Suprapubic skin (tissue), 4 donors: ENCODE data around the gene KIF5A. TPM values are rescaled to one million over a fixed set of nuclear protein-coding genes. Genes with fewer than 3 reads are reported as not detected.
A peak's percentile ranks its signal among the peaks of the same experiment; 100 is the strongest.
"Not testable (repeated sequence)": the region's sequence is repeated elsewhere in the genome, so short reads cannot be mapped to it uniquely, and the experiment has no call there.

Experiments
- DNase-seq, 2 donors: peaks; one replicate each; pipeline ENCODE4 v3.0.0-alpha.2; 2019; ENCODE audit warnings: low spot score in 2 of 2
- H3K27ac ChIP-seq: fragments of 200-600 bp; sonication (generic); one replicate; pipeline ENCODE4 v1.5.1; 2019
- H3K27me3 ChIP-seq: fragments of 200-600 bp; sonication (generic); one replicate; pipeline ENCODE4 v1.5.1; 2019
- H3K36me3 ChIP-seq: fragments of 200-600 bp; sonication (generic); one replicate; pipeline ENCODE4 v1.5.1; 2019
- H3K4me1 ChIP-seq: fragments of 200-600 bp; sonication (generic); one replicate; pipeline ENCODE4 v1.5.1; 2019
- H3K4me3 ChIP-seq: fragments of 200-600 bp; sonication (generic); one replicate; pipeline ENCODE4 v1.5.1; 2019; ENCODE audit warnings: mild to moderate bottlenecking
- H3K9me3 ChIP-seq: fragments of 200-600 bp; sonication (generic); one replicate; pipeline ENCODE4 v1.5.1; 2019
- EP300 ChIP-seq: sonication (generic); formaldehyde crosslinking; IDR thresholded peaks from one replicate; pipeline ENCODE4 v1.6.1; 2017; ENCODE audit warnings: antibody characterized with exemption
- POLR2A ChIP-seq, 2 donors: fragments of 450-650 bp; IDR thresholded peaks; one replicate each; pipeline ENCODE4 v1.6.1; 2017; ENCODE audit warnings: antibody characterized with exemption in 2 of 2, mild to moderate bottlenecking in 2 of 2, moderate library complexity in 2 of 2
- POLR2AphosphoS5 ChIP-seq, 3 donors: sonication (generic); formaldehyde crosslinking; IDR thresholded peaks; one replicate each; pipeline ENCODE4 v1.6.1; 2017; ENCODE audit warnings: antibody characterized with exemption in 3 of 3
- WGBS: methylation state at CpG from one replicate; pipeline ENCODE4 v1.1.5; 2018; 5-methylcytosine and 5-hydroxymethylcytosine counted together
- total RNA-seq, 4 donors: library from RNA; depleted of rRNA; stranded (reverse); fragments of >200 nt; gene quantifications; one replicate each; pipeline ENCODE4 v1.1.0, GENCODE V29; 2016
- TF ChIP-seq, protein P1 (sequence below), 2 donors: fragments of 200-600 bp in 1 of 2; fragments of 450-650 bp in 1 of 2; sonication (generic) in 1 of 2; IDR thresholded peaks; one replicate each; pipeline ENCODE4 v1.5.1; 2016 to 2019; ENCODE audit warnings: antibody characterized with exemption in 2 of 2, mild to moderate bottlenecking in 1 of 2, moderate library complexity in 1 of 2

Gene KIF5A
- total RNA-seq, 4 donors from 2014 or later = 0.08 to 0.23 TPM; not detected in 2

- peak in 1 of 2 donors; percentile 40 for DNase-seq
- Histone ChIP-seq H3K36me3 (no peaks in the 10 kb centered on the region), H3K9me3 (no peaks in the 10 kb centered on the region), H3K4me3 (no peak overlapping the region), H3K27me3 (peaks cover 15% of the 10 kb centered on the region), H3K27ac (no peak overlapping the region), H3K4me1 (peaks cover 3% of the 10 kb centered on the region)
- WGBS = 100% methylated on average over 1 of the region's 1 CpG
- TF ChIP-seq POLR2A (IDR thresholded peaks at IDR 0.05) = no peak
- no peak for TF ChIP-seq POLR2AphosphoS5 (IDR thresholded peaks at IDR 0.05)
- TF ChIP-seq EP300 = no peak
- TF ChIP-seq, protein P1, sequence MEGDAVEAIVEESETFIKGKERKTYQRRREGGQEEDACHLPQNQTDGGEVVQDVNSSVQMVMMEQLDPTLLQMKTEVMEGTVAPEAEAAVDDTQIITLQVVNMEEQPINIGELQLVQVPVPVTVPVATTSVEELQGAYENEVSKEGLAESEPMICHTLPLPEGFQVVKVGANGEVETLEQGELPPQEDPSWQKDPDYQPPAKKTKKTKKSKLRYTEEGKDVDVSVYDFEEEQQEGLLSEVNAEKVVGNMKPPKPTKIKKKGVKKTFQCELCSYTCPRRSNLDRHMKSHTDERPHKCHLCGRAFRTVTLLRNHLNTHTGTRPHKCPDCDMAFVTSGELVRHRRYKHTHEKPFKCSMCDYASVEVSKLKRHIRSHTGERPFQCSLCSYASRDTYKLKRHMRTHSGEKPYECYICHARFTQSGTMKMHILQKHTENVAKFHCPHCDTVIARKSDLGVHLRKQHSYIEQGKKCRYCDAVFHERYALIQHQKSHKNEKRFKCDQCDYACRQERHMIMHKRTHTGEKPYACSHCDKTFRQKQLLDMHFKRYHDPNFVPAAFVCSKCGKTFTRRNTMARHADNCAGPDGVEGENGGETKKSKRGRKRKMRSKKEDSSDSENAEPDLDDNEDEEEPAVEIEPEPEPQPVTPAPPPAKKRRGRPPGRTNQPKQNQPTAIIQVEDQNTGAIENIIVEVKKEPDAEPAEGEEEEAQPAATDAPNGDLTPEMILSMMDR (IDR thresholded peaks at IDR 0.05) = no peak
Observed at GRCh38 chr12:57554897-57555296, 5.1 kb downstream of the KIF5A start.

- Histone ChIP-seq H3K4me1 (no peaks in the 10 kb centered on the region), H3K9me3 (no peaks in the 10 kb centered on the region), H3K4me3 (no peak overlapping the region), H3K36me3 (no peaks in the 10 kb centered on the region), H3K27me3 (peaks cover 16% of the 10 kb centered on the region), H3K27ac (no peak overlapping the region)
- TF ChIP-seq POLR2A (IDR thresholded peaks at IDR 0.05) = no peak
- TF ChIP-seq, protein P1 (IDR thresholded peaks at IDR 0.05) = no peak
- TF ChIP-seq EP300 = no peak
- no peak for TF ChIP-seq POLR2AphosphoS5 (IDR thresholded peaks at IDR 0.05)
- WGBS = 89% methylated on average over 4 of the region's 4 CpGs
- peak in 1 of 2 donors; percentile 20 for DNase-seq
Observed at GRCh38 chr12:57558864-57559263, 9.0 kb downstream of the KIF5A start.

GRCh38 chr12:57560516-57560915 lies 10.7 kb downstream of the KIF5A start:
- peaks cover 18% of the 10 kb centered on the region for H3K27me3 ChIP-seq
- no peak for DNase-seq
- no peaks in the 10 kb centered on the region for H3K4me1 ChIP-seq
- TF ChIP-seq, protein P1 (IDR thresholded peaks at IDR 0.05) = no peak
- TF ChIP-seq POLR2AphosphoS5 (IDR thresholded peaks at IDR 0.05) (no peak), POLR2A (IDR thresholded peaks at IDR 0.05) (no peak), EP300 (no peak)
- no peaks in the 10 kb centered on the region for H3K9me3 ChIP-seq
- WGBS = 89% methylated on average over 2 of the region's 2 CpGs
- no peak overlapping the region for H3K27ac ChIP-seq
- H3K36me3 ChIP-seq = no peaks in the 10 kb centered on the region
- no peak overlapping the region for H3K4me3 ChIP-seq

GRCh38 chr12:57561117-57561516 lies 11.3 kb downstream of the KIF5A start:
- H3K4me3 ChIP-seq, H3K36me3 ChIP-seq, H3K27ac ChIP-seq, H3K9me3 ChIP-seq, H3K4me1 ChIP-seq: not testable (repeated sequence)
- 57% methylated on average over 1 of the region's 1 CpG for WGBS
- DNase-seq = peak in 1 of 2 donors; percentile 20
- peaks cover 20% of the 10 kb centered on the region for H3K27me3 ChIP-seq

GRCh38 chr12:57563358-57563757 lies 13.5 kb downstream of the KIF5A start:
- TF ChIP-seq EP300 (no peak), POLR2AphosphoS5 (IDR thresholded peaks at IDR 0.05) (no peak), POLR2A (IDR thresholded peaks at IDR 0.05) (no peak)
- TF ChIP-seq, protein P1 (IDR thresholded peaks at IDR 0.05) = no peak
- Histone ChIP-seq H3K9me3 (no peaks in the 10 kb centered on the region), H3K4me1 (no peaks in the 10 kb centered on the region), H3K27ac (no peak overlapping the region), H3K36me3 (no peaks in the 10 kb centered on the region), H3K4me3 (no peak overlapping the region), H3K27me3 (peaks cover 35% of the 10 kb centered on the region)
- no peak for DNase-seq
- WGBS = 42% methylated on average over 4 of the region's 4 CpGs

DNA sequence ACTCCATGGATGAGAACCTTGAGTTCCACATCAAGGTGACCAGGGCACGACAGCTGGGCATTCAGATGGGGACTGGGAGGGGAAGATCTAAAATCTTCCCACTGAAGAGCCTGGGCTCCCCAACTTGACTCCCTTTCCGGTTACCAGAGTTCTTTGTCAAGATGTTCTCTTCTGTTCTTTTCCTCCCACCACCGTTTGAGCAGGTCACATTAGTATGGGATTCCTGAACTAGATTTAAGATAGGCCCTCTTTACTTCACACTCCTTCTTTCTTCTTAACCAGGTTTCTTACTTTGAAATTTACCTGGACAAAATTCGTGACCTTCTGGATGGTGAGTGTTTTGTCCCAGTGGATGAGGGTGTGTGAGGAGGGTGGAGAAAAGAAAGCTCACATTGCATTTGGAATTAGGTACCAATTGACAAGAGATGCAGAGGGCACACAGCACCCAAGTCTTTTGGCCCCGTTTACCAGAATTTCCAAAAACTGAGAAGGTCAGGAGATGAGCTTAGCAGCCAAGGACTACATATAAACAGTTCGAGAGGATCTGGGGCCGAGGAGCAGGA lies 14.4 kb downstream of the KIF5A start:
- Histone ChIP-seq H3K27me3 (peaks cover 36% of the 10 kb centered on the region), H3K9me3 (no peaks in the 10 kb centered on the region), H3K27ac (no peak overlapping the region), H3K4me1 (no peaks in the 10 kb centered on the region), H3K4me3 (no peak overlapping the region), H3K36me3 (no peaks in the 10 kb centered on the region)
- 83% methylated on average over 7 of the region's 7 CpGs for WGBS
- TF ChIP-seq, protein P1 (IDR thresholded peaks at IDR 0.05) = no peak
- TF ChIP-seq POLR2A (IDR thresholded peaks at IDR 0.05) (no peak), EP300 (no peak), POLR2AphosphoS5 (IDR thresholded peaks at IDR 0.05) (no peak)
- DNase-seq = peak in 1 of 2 donors; percentile 31
